DND-41 (cell line): ENCODE results near the gene PAIP2.

Source experiments
- CTCF ChIP-seq: IDR thresholded peaks from 2 replicates; pipeline ENCODE4 v1.5.1; 2012; ENCODE audit warnings: borderline replicate concordance, low read length, moderate library complexity, mild to moderate bottlenecking; ENCODE audit not compliant: poor library complexity, severe bottlenecking; ENCODE audit errors: extremely low read depth
- EZH2 ChIP-seq: IDR thresholded peaks from 3 replicates; pipeline ENCODE4 v1.6.1; 2012; ENCODE audit warnings: borderline replicate concordance, low read depth, mild to moderate bottlenecking, moderate library complexity, low read length, inconsistent platforms; ENCODE audit not compliant: severe bottlenecking

- TF ChIP-seq CTCF (no peak), EZH2 (no peak)
These were observed 75.0 kb downstream of the PAIP2 start for GRCh38 chr5:139416651-139417050.
